Fibroblast of lung (primary cell): ENCODE data around the gene ZNF445. TPM values are rescaled to one million over a fixed set of nuclear protein-coding genes. Genes with fewer than 3 reads are reported as not detected.

Experiments
- DNase-seq, 2 donors: peaks; one replicate each; pipeline versions ENCODE4 v3.0.0 to v3.0.0-alpha.2; 2010; ENCODE audit warnings: low read depth in 2 of 2
- H2AFZ ChIP-seq: 2 replicates; pipeline ENCODE4 v1.5.1; 2012; ENCODE audit warnings: low read length, control low read depth, inconsistent platforms
- H3K27ac ChIP-seq: 2 replicates; pipeline ENCODE4 v1.5.1; 2011; ENCODE audit warnings: low read length, control low read depth; ENCODE audit not compliant: insufficient read depth
- H3K27me3 ChIP-seq: 2 replicates; pipeline ENCODE4 v1.5.1; 2011; ENCODE audit warnings: mild to moderate bottlenecking, low read length; ENCODE audit not compliant: control insufficient read depth, insufficient read depth
- H3K36me3 ChIP-seq: 2 replicates; pipeline ENCODE4 v1.5.1; 2011; ENCODE audit warnings: low read length; ENCODE audit not compliant: control insufficient read depth, insufficient read depth
- H3K4me1 ChIP-seq: 2 replicates; pipeline ENCODE4 v1.5.1; 2011; ENCODE audit warnings: low read length; ENCODE audit not compliant: control insufficient read depth, insufficient read depth; ENCODE audit errors: extremely low read depth
- H3K4me2 ChIP-seq: 2 replicates; pipeline ENCODE4 v1.5.1; 2011; ENCODE audit warnings: low read length, control low read depth; ENCODE audit not compliant: insufficient read depth; ENCODE audit errors: extremely low read depth
- H3K4me3 ChIP-seq, 4 experiments: fragments of 200-600 bp in 1 of 4; sonication (generic) in 1 of 4; replicated peaks in 1 of 4; 2 replicates each; pipeline ENCODE4 v1.5.1; 2011 to 2016; ENCODE audit warnings: low read length in 4 of 4, low read depth in 3 of 4, mild to moderate bottlenecking in 3 of 4, control low read depth in 2 of 4, inconsistent platforms in 1 of 4, mixed read lengths in 1 of 4; ENCODE audit not compliant: insufficient read depth in 1 of 4; ENCODE audit errors: control extremely low read depth in 1 of 4
- H3K79me2 ChIP-seq: 2 replicates; pipeline ENCODE4 v1.5.1; 2012; ENCODE audit warnings: mild to moderate bottlenecking, low read length, inconsistent platforms; ENCODE audit not compliant: control insufficient read depth, insufficient read depth
- H3K9ac ChIP-seq: 2 replicates; pipeline ENCODE4 v1.5.1; 2011; ENCODE audit warnings: mild to moderate bottlenecking, low read length, control low read depth; ENCODE audit not compliant: insufficient read depth
- H3K9me3 ChIP-seq: 2 replicates; pipeline ENCODE4 v1.5.1; 2012; ENCODE audit warnings: low read depth, low read length; ENCODE audit not compliant: control insufficient read depth, insufficient read depth
- H4K20me1 ChIP-seq: 2 replicates; pipeline ENCODE4 v1.5.1; 2011; ENCODE audit warnings: low read length; ENCODE audit not compliant: control insufficient read depth, insufficient read depth; ENCODE audit errors: extremely low read depth
- EZH2 ChIP-seq: IDR thresholded peaks from 2 replicates; pipeline ENCODE4 v1.5.1; 2012; ENCODE audit warnings: low read length, control low read depth, mild to moderate bottlenecking; ENCODE audit errors: missing control alignments
- polyA plus RNA-seq, 2 donors: library from polyadenylated mRNA; depleted of rRNA in 1 of 2; stranded (reverse) in 1 of 2; unstranded in 1 of 2; fragments of >200 nt; gene quantifications; 2 replicates each; pipeline ENCODE4 v1.2.1, GENCODE V29; 2011 to 2012; ENCODE audit warnings: missing spikeins in 1 of 2
- total RNA-seq: library from RNA; depleted of rRNA; stranded (reverse); fragments of >200 nt; gene quantifications from 2 replicates; pipeline ENCODE4 v1.2.1, GENCODE V29; 2014
- TF ChIP-seq, protein P1 (sequence below), 2 donors: IDR thresholded peaks in 1 of 2; conservative IDR thresholded peaks in 1 of 2; 1 replicate in 1 of 2; 2 replicates in 1 of 2; pipeline ENCODE4 v1.5.1; 2011 to 2012; ENCODE audit warnings: low read length in 2 of 2, control low read depth in 1 of 2, inconsistent platforms in 1 of 2, low read depth in 1 of 2, mild to moderate bottlenecking in 1 of 2

The ZNF445 gene
- total and polyA plus RNA-seq, 2 donors (not counting 1 experiment from before 2014, with no cell fraction given): 4.5 to 9.1 TPM

DNA sequence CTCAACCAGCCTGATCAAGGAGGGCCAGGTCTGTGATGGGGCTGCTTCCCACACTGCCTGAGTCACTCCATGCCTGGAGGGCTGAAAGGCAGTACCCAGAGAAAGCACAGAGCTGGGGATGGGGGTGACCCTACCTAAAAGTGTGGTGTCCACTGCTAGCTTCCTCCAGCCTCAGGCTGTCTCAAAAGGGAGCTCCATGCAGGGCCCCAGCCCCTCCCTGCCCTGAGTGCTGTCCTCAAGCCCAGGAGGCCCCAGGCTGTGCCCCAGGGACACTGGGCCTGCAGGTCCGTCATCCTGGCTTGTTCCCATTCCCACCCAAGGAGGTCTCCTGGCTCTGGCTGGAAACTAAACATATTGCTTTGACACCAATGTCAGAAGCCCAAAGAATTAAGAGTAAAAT lies 56.8 kb downstream of the ZNF445 start:
- Histone ChIP-seq H3K4me3 (no peak overlapping the region), H3K9ac (no peak overlapping the region), H2AFZ (no peak overlapping the region), H3K79me2 (no peaks in the 10 kb centered on the region), H3K4me1 (no peaks in the 10 kb centered on the region), H3K27me3 (no peaks in the 10 kb centered on the region), H3K27ac (no peak overlapping the region), H3K36me3 (no peaks in the 10 kb centered on the region), H3K9me3 (no peaks in the 10 kb centered on the region), H3K4me2 (no peak overlapping the region), H4K20me1 (no peaks in the 10 kb centered on the region)
- TF ChIP-seq, protein P1, sequence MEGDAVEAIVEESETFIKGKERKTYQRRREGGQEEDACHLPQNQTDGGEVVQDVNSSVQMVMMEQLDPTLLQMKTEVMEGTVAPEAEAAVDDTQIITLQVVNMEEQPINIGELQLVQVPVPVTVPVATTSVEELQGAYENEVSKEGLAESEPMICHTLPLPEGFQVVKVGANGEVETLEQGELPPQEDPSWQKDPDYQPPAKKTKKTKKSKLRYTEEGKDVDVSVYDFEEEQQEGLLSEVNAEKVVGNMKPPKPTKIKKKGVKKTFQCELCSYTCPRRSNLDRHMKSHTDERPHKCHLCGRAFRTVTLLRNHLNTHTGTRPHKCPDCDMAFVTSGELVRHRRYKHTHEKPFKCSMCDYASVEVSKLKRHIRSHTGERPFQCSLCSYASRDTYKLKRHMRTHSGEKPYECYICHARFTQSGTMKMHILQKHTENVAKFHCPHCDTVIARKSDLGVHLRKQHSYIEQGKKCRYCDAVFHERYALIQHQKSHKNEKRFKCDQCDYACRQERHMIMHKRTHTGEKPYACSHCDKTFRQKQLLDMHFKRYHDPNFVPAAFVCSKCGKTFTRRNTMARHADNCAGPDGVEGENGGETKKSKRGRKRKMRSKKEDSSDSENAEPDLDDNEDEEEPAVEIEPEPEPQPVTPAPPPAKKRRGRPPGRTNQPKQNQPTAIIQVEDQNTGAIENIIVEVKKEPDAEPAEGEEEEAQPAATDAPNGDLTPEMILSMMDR (conservative IDR thresholded peaks at IDR 0.05 in 1 of 2, IDR thresholded peaks at IDR 0.05 in 1 of 2; ENCODE audit: low read depth in 1 of 2, low read length in 2 of 2): no peak
- TF ChIP-seq EZH2: no peak
- DNase-seq: no peak

DNA sequence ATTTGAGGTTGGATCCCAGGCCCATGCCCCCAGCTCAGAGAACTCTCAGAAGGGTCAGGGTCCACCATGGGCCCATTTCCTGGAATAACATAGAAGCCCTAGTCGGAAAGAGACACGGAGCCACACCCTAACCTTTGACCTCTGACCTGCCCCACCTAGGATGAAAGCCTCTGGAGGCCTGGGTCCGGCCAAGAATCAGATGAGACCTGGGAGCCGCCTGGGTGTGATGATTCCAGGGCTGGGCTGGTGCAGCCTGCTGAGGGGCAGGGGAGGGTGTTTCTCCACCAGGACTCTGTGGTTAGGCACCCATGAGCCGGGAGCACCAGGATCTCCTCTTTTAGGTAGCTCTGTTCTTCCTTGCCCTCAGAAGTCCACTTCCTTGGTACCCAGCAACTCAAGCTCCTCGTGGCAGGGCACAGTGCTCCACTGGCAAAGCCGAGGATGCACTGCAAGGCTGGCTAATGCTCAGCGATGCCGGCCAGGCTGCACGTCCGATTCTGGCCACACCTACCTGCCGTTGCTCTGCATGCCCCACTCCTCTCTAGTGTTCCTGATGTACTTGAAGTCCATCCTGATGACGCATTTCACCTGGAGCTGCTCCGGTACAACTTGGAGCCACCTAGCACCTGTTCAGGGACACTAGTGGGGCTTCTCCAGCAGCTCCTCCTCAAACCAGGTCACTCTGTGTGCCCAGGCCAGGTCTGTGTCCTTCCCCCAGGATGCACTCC lies 57.4 kb downstream of the ZNF445 start:
- H3K36me3 ChIP-seq: no peaks in the 10 kb centered on the region
- no peaks in the 10 kb centered on the region for H4K20me1 ChIP-seq
- no peak overlapping the region for H3K4me3 ChIP-seq
- no peak for TF ChIP-seq EZH2
- TF ChIP-seq, protein P1 (conservative IDR thresholded peaks at IDR 0.05 in 1 of 2, IDR thresholded peaks at IDR 0.05 in 1 of 2; ENCODE audit: low read depth in 1 of 2, low read length in 2 of 2): no peak
- H3K9me3 ChIP-seq: no peaks in the 10 kb centered on the region
- H3K9ac ChIP-seq: no peak overlapping the region
- no peaks in the 10 kb centered on the region for H3K4me1 ChIP-seq
- no peaks in the 10 kb centered on the region for H3K27me3 ChIP-seq
- no peak for DNase-seq
- H3K27ac ChIP-seq: no peak overlapping the region
- H3K4me2 ChIP-seq: no peak overlapping the region
- H2AFZ ChIP-seq: no peak overlapping the region
- H3K79me2 ChIP-seq: no peaks in the 10 kb centered on the region

DNA sequence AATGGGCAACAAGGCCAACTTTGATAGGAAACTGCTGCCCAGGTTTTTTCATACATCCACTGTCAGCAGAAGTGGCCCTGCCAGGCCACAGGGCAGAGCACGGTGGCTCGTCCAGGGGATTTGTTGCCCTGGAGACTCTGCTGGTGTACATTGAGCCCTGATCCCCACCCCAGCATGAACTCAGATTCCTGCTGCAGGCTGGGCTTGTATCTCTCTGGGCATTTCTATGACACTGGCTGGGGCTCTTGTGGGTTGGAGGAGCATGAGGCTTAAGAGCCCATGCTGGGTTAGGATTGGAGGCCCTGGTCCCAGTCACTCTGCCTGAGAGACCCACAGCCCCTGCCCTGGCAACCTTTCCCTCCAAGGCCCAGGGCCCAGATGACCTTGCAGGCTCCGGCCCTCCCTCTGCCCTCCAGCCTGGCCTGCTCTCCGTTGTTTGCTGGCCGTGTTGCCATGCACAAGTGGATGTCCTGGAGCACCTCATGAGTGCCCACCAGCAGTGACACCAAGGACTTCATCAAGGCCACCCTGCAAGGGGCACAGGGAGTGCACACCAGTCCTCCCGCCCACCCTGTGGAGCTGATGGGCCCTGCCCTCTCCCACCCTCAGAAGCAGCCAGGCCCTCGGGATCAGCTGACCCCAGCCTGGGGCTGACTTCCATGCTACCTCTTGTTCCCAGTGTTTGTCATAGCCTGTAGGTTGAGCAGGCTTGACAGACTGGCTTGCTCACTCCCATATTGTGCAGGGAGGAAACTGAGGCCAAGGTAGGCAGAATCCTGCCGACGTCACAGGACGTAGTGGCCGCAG lies 58.2 kb downstream of the ZNF445 start:
- TF ChIP-seq, protein P1 (conservative IDR thresholded peaks at IDR 0.05 in 1 of 2, IDR thresholded peaks at IDR 0.05 in 1 of 2; ENCODE audit: low read depth in 1 of 2, low read length in 2 of 2): no peak
- no peak for TF ChIP-seq EZH2
- no peaks in the 10 kb centered on the region for H3K9me3 ChIP-seq
- no peaks in the 10 kb centered on the region for H4K20me1 ChIP-seq
- H3K79me2 ChIP-seq: no peaks in the 10 kb centered on the region
- no peak overlapping the region for H2AFZ ChIP-seq
- H3K36me3 ChIP-seq: no peaks in the 10 kb centered on the region
- H3K27me3 ChIP-seq: no peaks in the 10 kb centered on the region
- H3K9ac ChIP-seq: no peak overlapping the region
- no peak overlapping the region for H3K27ac ChIP-seq
- no peak overlapping the region for H3K4me3 ChIP-seq
- H3K4me1 ChIP-seq: no peaks in the 10 kb centered on the region
- no peak for DNase-seq
- no peak overlapping the region for H3K4me2 ChIP-seq
